Superior temporal gyrus (tissue), 1 donor: ENCODE results near the gene THBD.

Source experiments
- DNase-seq: peaks from one replicate; pipeline ENCODE4 v3.0.0-alpha.2; 2016; ENCODE audit errors: extremely low spot score

THBD gene

GRCh38 chr20:23011008-23011721, 38.3 kb downstream of the THBD start:
- DNase-seq = no peak

GRCh38 chr20:23010096-23010495, 39.4 kb downstream of the THBD start:
- no peak for DNase-seq

- no peak for DNase-seq
Observed at GRCh38 chr20:23009636-23010035, 39.8 kb downstream of the THBD start.

- DNase-seq = no peak
Observed at GRCh38 chr20:23008667-23009066, 40.8 kb downstream of the THBD start.

GRCh38 chr20:23007886-23008655, 41.4 kb downstream of the THBD start:
- DNase-seq = no peak

- DNase-seq = no peak
Observed at GRCh38 chr20:23007462-23007861, 42.0 kb downstream of the THBD start.

GRCh38 chr20:23005776-23006175, 43.7 kb downstream of the THBD start:
- DNase-seq = no peak

- DNase-seq = no peak
Observed at GRCh38 chr20:23003881-23004460, 45.5 kb downstream of the THBD start.

GRCh38 chr20:23003077-23003635, 46.3 kb downstream of the THBD start:
- no peak for DNase-seq

- DNase-seq = no peak
Observed at GRCh38 chr20:23002276-23002675, 47.2 kb downstream of the THBD start.

- no peak for DNase-seq
Observed at GRCh38 chr20:23000232-23000947, 49.1 kb downstream of the THBD start.

- DNase-seq = no peak
Observed at GRCh38 chr20:22999756-23000155, 49.7 kb downstream of the THBD start.

GRCh38 chr20:22998476-22998875, 51.0 kb downstream of the THBD start:
- no peak for DNase-seq

GRCh38 chr20:22995923-22996322, 53.5 kb downstream of the THBD start:
- no peak for DNase-seq
